PC-3 (cell line): ENCODE results near the gene GPR32.

ENCODE experiments used
- CTCF ChIP-seq: fragments of 300-600 bp; sonication (generic); conservative IDR thresholded peaks from 2 replicates; pipeline ENCODE4 v1.5.1; 2017; ENCODE audit warnings: antibody characterized with exemption, low read depth, mild to moderate bottlenecking, low read length
- EZH2 ChIP-seq: fragments of 300-600 bp; sonication (generic); IDR thresholded peaks from one replicate; pipeline ENCODE4 v1.6.1; 2017; ENCODE audit warnings: antibody characterized with exemption, mild to moderate bottlenecking, low read length; ENCODE audit not compliant: unreplicated experiment
- EZH2phosphoT487 ChIP-seq: fragments of 300-600 bp; sonication (generic); IDR thresholded peaks from 2 replicates; pipeline ENCODE4 v1.6.1; 2018; ENCODE audit warnings: mild to moderate bottlenecking, antibody characterized with exemption, low read length, borderline replicate concordance

GRCh38 chr19:50814883-50815282 lies 44.6 kb downstream of the GPR32 start:
- TF ChIP-seq EZH2 (no peak), CTCF (no peak), EZH2phosphoT487 (no peak)
